ENCODE results near the gene FBXL14. TPM values are rescaled to one million over a fixed set of nuclear protein-coding genes. Genes with fewer than 3 reads are reported as not detected.

FBXL14 gene
- total RNA-seq, 1 donor = 11.2 TPM

DNA sequence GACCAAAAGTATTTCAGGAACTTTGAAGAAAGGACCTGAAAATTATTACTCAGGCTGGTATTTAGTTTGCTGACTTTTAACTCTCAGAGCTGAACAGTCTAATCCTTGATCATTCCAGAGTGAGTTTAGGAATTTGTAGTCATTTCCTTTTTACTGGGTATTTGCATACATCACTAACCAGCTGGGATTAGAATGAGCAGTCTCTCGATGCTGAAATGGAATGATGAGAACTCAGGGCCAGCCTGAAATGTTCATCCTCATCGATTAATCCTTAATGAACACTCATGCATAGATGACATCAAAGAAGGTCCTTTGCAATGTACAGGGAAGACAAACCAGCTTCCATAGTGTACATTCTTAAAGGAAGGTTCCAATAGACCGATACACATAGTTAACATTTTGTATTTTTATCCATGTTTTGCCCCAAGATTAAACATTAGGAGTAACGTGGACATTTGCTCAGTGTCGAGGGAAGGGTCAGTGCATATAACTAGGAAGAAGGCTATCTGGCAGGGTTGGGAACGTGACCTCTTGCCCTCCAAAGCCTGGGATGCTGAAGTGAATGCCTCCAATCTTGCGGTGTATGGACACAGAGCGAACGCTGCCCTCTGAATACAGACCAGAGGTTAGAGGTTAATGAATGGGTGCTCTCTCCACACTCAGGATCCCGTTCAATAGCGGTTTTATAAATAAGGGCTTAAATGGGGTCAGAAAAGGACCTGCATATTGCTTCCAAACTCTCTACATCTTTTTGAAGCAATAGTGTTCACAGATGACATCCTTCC, 14.5 kb downstream of the FBXL14 start:
- TF ChIP-seq, protein P1, sequence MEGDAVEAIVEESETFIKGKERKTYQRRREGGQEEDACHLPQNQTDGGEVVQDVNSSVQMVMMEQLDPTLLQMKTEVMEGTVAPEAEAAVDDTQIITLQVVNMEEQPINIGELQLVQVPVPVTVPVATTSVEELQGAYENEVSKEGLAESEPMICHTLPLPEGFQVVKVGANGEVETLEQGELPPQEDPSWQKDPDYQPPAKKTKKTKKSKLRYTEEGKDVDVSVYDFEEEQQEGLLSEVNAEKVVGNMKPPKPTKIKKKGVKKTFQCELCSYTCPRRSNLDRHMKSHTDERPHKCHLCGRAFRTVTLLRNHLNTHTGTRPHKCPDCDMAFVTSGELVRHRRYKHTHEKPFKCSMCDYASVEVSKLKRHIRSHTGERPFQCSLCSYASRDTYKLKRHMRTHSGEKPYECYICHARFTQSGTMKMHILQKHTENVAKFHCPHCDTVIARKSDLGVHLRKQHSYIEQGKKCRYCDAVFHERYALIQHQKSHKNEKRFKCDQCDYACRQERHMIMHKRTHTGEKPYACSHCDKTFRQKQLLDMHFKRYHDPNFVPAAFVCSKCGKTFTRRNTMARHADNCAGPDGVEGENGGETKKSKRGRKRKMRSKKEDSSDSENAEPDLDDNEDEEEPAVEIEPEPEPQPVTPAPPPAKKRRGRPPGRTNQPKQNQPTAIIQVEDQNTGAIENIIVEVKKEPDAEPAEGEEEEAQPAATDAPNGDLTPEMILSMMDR (IDR thresholded peaks at IDR 0.05; ENCODE audit: insufficient read depth, low read length) = no peak
- H3K4me3 ChIP-seq (ENCODE audit: low read depth, low read length) = no peak overlapping the region
- DNase-seq (ENCODE audit: low read depth) = peak; percentile 46

DNA sequence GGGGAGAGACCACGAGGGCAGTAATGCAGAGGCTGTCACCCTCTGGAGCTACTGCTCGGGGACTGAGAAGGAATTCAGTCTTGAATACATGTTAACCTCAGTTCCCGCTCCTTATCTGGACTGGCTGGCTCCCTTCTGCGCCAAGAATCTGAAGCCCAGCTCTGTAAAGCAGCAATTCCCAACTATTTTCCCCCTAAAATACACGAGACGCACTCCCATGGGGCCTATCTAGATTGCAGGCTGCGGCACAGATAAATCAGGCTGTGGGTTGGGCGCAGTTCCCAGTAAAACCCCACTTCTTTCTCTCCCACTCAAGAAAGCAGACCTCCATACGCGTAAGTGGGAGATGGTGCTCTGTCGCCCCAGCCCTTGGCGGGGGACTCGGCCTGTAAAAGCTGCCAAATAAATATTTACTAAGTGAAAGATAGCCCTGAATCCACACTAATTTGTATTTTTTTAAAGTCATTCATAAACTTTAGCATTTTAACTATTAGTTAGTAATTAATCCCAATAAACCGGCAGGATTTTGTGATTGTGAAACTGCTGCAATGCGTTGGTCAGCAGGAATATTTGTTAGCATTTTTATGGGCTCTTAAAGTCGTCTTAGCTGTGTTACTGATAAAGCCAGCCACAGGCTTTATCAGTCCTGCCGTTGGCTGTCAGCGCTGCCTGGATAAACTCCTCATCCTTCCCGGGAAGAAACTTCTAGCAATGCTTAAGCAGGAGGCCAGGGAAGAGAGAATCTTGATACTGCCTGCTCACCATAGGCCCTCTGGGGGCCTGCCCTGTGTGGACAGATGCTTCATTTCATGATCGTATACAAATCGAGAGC, 17.8 kb downstream of the FBXL14 start:
- peak; percentile 94 for DNase-seq (ENCODE audit: low read depth)
- H3K4me3 ChIP-seq (ENCODE audit: low read depth, low read length) = peak overlapping the region; percentile 31
- TF ChIP-seq, protein P1 (IDR thresholded peaks at IDR 0.05; ENCODE audit: insufficient read depth, low read length) = peak; percentile 25

- DNase-seq (ENCODE audit: low read depth) = peak; percentile 66
- H3K4me3 ChIP-seq (ENCODE audit: low read depth, low read length) = peak overlapping the region; percentile 31
- TF ChIP-seq, protein P1 (IDR thresholded peaks at IDR 0.05; ENCODE audit: insufficient read depth, low read length) = no peak
Measured at GRCh38 chr12:1575408-1576401, 18.7 kb downstream of the FBXL14 start.

GRCh38 chr12:1574865-1575259, 19.5 kb downstream of the FBXL14 start:
- DNase-seq (ENCODE audit: low read depth) = no peak
- TF ChIP-seq, protein P1 (IDR thresholded peaks at IDR 0.05; ENCODE audit: insufficient read depth, low read length) = no peak
- H3K4me3 ChIP-seq (ENCODE audit: low read depth, low read length) = no peak overlapping the region

- no peak for DNase-seq (ENCODE audit: low read depth)
- TF ChIP-seq, protein P1 (IDR thresholded peaks at IDR 0.05; ENCODE audit: insufficient read depth, low read length) = no peak
- no peak overlapping the region for H3K4me3 ChIP-seq (ENCODE audit: low read depth, low read length)
Measured at GRCh38 chr12:1573960-1574864, 20.2 kb downstream of the FBXL14 start.

Data from fibroblast of the aortic adventitia (primary cell).